Upper lobe of left lung (tissue), 6 donors: ENCODE measurements around the gene RARB. TPM values are rescaled to one million over a fixed set of nuclear protein-coding genes. Genes with fewer than 3 reads are reported as not detected.
A peak's percentile ranks its signal among the peaks of the same experiment; 100 is the strongest.

Source experiments
- ATAC-seq, 2 donors: fragments of 200-7000 bp; cut with Tn5 transposase; one replicate each; pipeline ENCODE4 v1.9.1; 2022; ENCODE audit warnings: mild to moderate bottlenecking in 2 of 2, moderate library complexity in 2 of 2; ENCODE audit not compliant: low FRiP score in 2 of 2
- DNase-seq, 2 donors: peaks; one replicate each; pipeline ENCODE4 v3.0.0-alpha.2; 2019 to 2020
- H3K27ac ChIP-seq, 4 donors: fragments of 200-600 bp; sonication (generic); one replicate each; pipeline ENCODE4 v1.5.1; 2016 to 2019
- H3K27me3 ChIP-seq, 4 donors: fragments of 200-600 bp; sonication (generic); one replicate each; pipeline ENCODE4 v1.5.1; 2017 to 2019
- H3K36me3 ChIP-seq, 4 donors: fragments of 200-600 bp; sonication (generic); one replicate each; pipeline ENCODE4 v1.5.1; 2016 to 2019
- H3K4me1 ChIP-seq, 4 donors: fragments of 200-600 bp; sonication (generic); one replicate each; pipeline ENCODE4 v1.5.1; 2018 to 2019
- H3K4me3 ChIP-seq, 4 donors: fragments of 200-600 bp; sonication (generic); one replicate each; pipeline ENCODE4 v1.5.1; 2017 to 2019; ENCODE audit warnings: mild to moderate bottlenecking in 2 of 4, moderate library complexity in 1 of 4
- H3K9me3 ChIP-seq, 4 donors: fragments of 200-600 bp; sonication (generic); one replicate each; pipeline ENCODE4 v1.5.1; 2018 to 2019
- CTCF ChIP-seq, 6 experiments: fragments of 450-650 bp in 4 of 6; fragments of 200-600 bp in 2 of 6; sonication (generic) in 2 of 6; IDR thresholded peaks; one replicate each; pipeline ENCODE4 v1.5.1; 2016 to 2019; ENCODE audit warnings: antibody characterized with exemption in 6 of 6
- EP300 ChIP-seq, 4 donors: sonication (generic); formaldehyde crosslinking; IDR thresholded peaks; one replicate each; pipeline ENCODE4 v1.5.1; 2017; ENCODE audit warnings: antibody characterized with exemption in 4 of 4, control low read depth in 2 of 4
- POLR2A ChIP-seq, 4 donors: fragments of 450-650 bp; IDR thresholded peaks; one replicate each; pipeline ENCODE4 v1.5.1; 2016 to 2017; ENCODE audit warnings: antibody characterized with exemption in 4 of 4, mild to moderate bottlenecking in 2 of 4
- POLR2AphosphoS5 ChIP-seq, 2 donors: sonication (generic); formaldehyde crosslinking; IDR thresholded peaks; one replicate each; pipeline ENCODE4 v1.5.1; 2017; ENCODE audit warnings: antibody characterized with exemption in 2 of 2
- WGBS, 2 donors: methylation state at CpG; one replicate each; pipeline ENCODE4 v1.1.5; 2017 to 2018; 5-methylcytosine and 5-hydroxymethylcytosine counted together
- total RNA-seq, 6 donors: library from RNA; depleted of rRNA in 4 of 6; stranded (reverse); fragments of >200 nt in 4 of 6; gene quantifications; one replicate each; pipeline versions ENCODE4 v1.1.0 to v1.2.1, GENCODE V29; 2016 to 2021
- donor health status: DM: no; HTN: no; CAD: no; lungs with moderate emphysema.
- donor health status: DM: no; HTN: yes; CAD: no; lungs with severe emphysema.

RARB gene
- total RNA-seq, 6 donors from 2014 or later: 3.9 to 15.4 (median 6.4) TPM

GRCh38 chr3:25433106-25433505, 5.0 kb downstream of the RARB start:
- DNase-seq (no peak), ATAC-seq (no peak)
- Histone ChIP-seq H3K27ac (peak overlapping the region; percentile 26 to 89 (median 65)), H3K4me1 (peaks cover 0 to 10% (median 3%) of the 10 kb centered on the region in 4 donors), H3K27me3 (no peaks in the 10 kb centered on the region), H3K36me3 (no peaks in the 10 kb centered on the region), H3K9me3 (no peaks in the 10 kb centered on the region), H3K4me3 (no peak overlapping the region)
- 42 to 46% methylated on average over 2 of the region's 2 CpGs for WGBS, 2 donors
- TF ChIP-seq POLR2A (IDR thresholded peaks at IDR 0.05): no peak
- no peak for TF ChIP-seq POLR2AphosphoS5 (IDR thresholded peaks at IDR 0.05)
- TF ChIP-seq CTCF (IDR thresholded peaks at IDR 0.05): no peak
- TF ChIP-seq EP300 (IDR thresholded peaks at IDR 0.05): no peak

DNA sequence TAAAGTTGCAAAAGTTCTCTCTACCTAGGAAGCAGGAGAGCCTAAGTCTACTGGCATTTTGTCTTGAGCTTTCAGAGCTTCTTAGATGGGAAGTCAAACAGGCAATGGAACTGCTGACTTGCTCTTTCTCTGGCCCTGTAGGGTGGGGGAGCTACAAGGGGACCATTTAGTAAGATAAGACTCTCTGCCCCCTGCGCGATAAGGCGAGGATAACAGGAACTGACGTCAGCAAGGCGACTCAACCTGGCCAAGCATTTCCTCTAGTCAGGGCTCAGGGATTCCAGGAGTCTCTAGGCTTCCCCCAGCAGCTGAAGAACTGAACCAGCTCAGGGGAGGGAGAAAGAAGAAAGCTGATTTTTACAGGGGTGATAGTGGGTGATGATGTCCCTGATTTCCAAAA, 5.8 kb downstream of the RARB start:
- no peaks in the 10 kb centered on the region for H3K9me3 ChIP-seq
- H3K4me1 ChIP-seq: peaks cover 0 to 10% (median 3%) of the 10 kb centered on the region in 4 donors
- TF ChIP-seq EP300 (IDR thresholded peaks at IDR 0.05) (peak in 1 of 4 donors; percentile 25), POLR2A (IDR thresholded peaks at IDR 0.05) (no peak), POLR2AphosphoS5 (IDR thresholded peaks at IDR 0.05) (peak in 1 of 2 donors; percentile 30)
- no peaks in the 10 kb centered on the region for H3K36me3 ChIP-seq
- DNase-seq (no peak), ATAC-seq (no peak)
- H3K27me3 ChIP-seq: no peaks in the 10 kb centered on the region
- 34 to 43% methylated on average over 5 of the region's 5 CpGs for WGBS, 2 donors
- no peak overlapping the region for H3K4me3 ChIP-seq
- peak overlapping the region; percentile 35 to 89 (median 65) for H3K27ac ChIP-seq

DNA sequence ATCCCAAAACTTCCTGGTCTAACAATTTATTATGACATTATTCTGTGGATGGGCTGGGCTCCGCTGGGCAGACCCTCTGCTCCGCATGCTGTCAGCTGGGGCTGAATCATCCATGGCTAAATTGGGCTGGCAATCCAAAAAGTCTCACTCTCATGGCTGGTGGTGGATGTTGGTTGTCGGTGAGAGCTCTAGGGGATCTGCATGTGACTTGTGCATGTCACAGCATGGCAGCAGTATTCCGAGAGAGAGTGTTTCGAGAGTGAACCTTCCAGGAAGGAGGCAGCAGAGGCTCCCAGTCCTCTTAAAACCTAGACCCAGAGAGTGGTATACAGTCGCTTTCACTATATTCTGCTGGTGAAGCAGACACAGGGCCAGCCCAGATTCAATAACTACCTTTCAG, 9.9 kb downstream of the RARB start:
- H3K27ac ChIP-seq: peak overlapping the region in 1 of 4 donors; percentile 36
- WGBS, 2 donors: 69 to 74% methylated on average over 6 of the region's 6 CpGs
- no peak overlapping the region for H3K4me3 ChIP-seq
- DNase-seq: no peak
- ATAC-seq: no peak
- H3K27me3 ChIP-seq: no peaks in the 10 kb centered on the region
- H3K9me3 ChIP-seq: no peaks in the 10 kb centered on the region
- no peaks in the 10 kb centered on the region for H3K36me3 ChIP-seq
- H3K4me1 ChIP-seq: peaks cover 0 to 8% (median 5%) of the 10 kb centered on the region in 4 donors
- TF ChIP-seq CTCF (IDR thresholded peaks at IDR 0.05) (no peak), EP300 (IDR thresholded peaks at IDR 0.05) (no peak), POLR2A (IDR thresholded peaks at IDR 0.05) (no peak), POLR2AphosphoS5 (IDR thresholded peaks at IDR 0.05) (no peak)

- ATAC-seq: no peak
- no peaks in the 10 kb centered on the region for H3K9me3 ChIP-seq
- 67% methylated on average over 6 of the region's 6 CpGs for WGBS, 2 donors
- H3K4me3 ChIP-seq: no peak overlapping the region
- TF ChIP-seq POLR2A (IDR thresholded peaks at IDR 0.05) (no peak), EP300 (IDR thresholded peaks at IDR 0.05) (no peak), CTCF (IDR thresholded peaks at IDR 0.05) (no peak), POLR2AphosphoS5 (IDR thresholded peaks at IDR 0.05) (no peak)
- no peaks in the 10 kb centered on the region for H3K36me3 ChIP-seq
- peak overlapping the region in 3 of 4 donors; percentile 17 to 36 (median 20) for H3K27ac ChIP-seq
- no peaks in the 10 kb centered on the region for H3K27me3 ChIP-seq
- H3K4me1 ChIP-seq: peaks cover 0 to 4% (median 1%) of the 10 kb centered on the region in 4 donors
- DNase-seq: no peak
Observed at GRCh38 chr3:25438791-25439555, 10.9 kb downstream of the RARB start.

- ATAC-seq: no peak
- H3K36me3 ChIP-seq: no peaks in the 10 kb centered on the region
- TF ChIP-seq CTCF (IDR thresholded peaks at IDR 0.05) (peak; percentile 16 to 54 (median 28)), EP300 (IDR thresholded peaks at IDR 0.05) (no peak), POLR2AphosphoS5 (IDR thresholded peaks at IDR 0.05) (no peak)
- H3K9me3 ChIP-seq: no peaks in the 10 kb centered on the region
- H3K27me3 ChIP-seq: no peaks in the 10 kb centered on the region
- H3K4me1 ChIP-seq: peaks cover 0 to 4% (median 0%) of the 10 kb centered on the region in 4 donors
- H3K4me3 ChIP-seq: no peak overlapping the region
- whole genome bisulfite sequencing, 2 donors: 91 to 93% methylated on average over 17 of the region's 17 CpGs
- no peak for DNase-seq
- no peak overlapping the region for H3K27ac ChIP-seq
Observed at GRCh38 chr3:25441234-25441856, 13.3 kb downstream of the RARB start.
